ENCODE results near the gene ZNF101. TPM values are rescaled to one million over a fixed set of nuclear protein-coding genes. Genes with fewer than 3 reads are reported as not detected.
A peak's percentile ranks its signal among the peaks of the same experiment; 100 is the strongest.

The ZNF101 gene
- 1 to 10 TPM in 3 of 4 donors, under 1 TPM in 1; 0.39 to 9.7 (median 2.5) TPM for total RNA-seq

GRCh38 chr19:19668230-19669012 is at the start of gene ZNF101:
Gene ZNF101, plus strand, starts transcription at chr19:19668839. Its CDS starts 125 bp downstream, at chr19:19668964.
- H3K27me3 ChIP-seq: no peaks in the 10 kb centered on the region
- H3K9me3 ChIP-seq: no peaks in the 10 kb centered on the region
- H3K4me3 ChIP-seq: peak within 1 kb of the TSS; percentile 77 to 94 (median 79)
- DNase-seq (peak; percentile 86 to 87), ATAC-seq (peak; percentile 66 to 78)
- peak within 1 kb of the TSS; percentile 70 to 86 (median 82) for H3K27ac ChIP-seq
- peak in 1 of 2 donors; percentile 31 for TF ChIP-seq POLR2A (IDR thresholded peaks at IDR 0.05)
- no peak for TF ChIP-seq CTCF (IDR thresholded peaks at IDR 0.05 in 4 of 5, conservative IDR thresholded peaks at IDR 0.05 in 1 of 5)
- H3K4me1 ChIP-seq: peaks cover 8 to 10% of the 10 kb centered on the region in 2 donors
- H3K36me3 ChIP-seq: peaks cover 0 to 3% of the 10 kb centered on the region in 2 donors
- intact Hi-C loops (cut with DNase I; ENCODE audit: low total_unique reads) (loop anchor here (5.0 kb wide), 2 partner anchors 64 to 199 kb away; partner anchors contain the start of genes ZNF14 and ZNF253), in situ Hi-C loops (cut with MboI; ENCODE audit: low sequenced_read_pairs in 4 of 4) (loop anchor here in 1 of 4 donors (25.0 kb wide), 1 partner anchor 281 kb away; no protein-coding TSS in a partner anchor)

GRCh38 chr19:19619181-19619848 is 49.3 kb upstream of the ZNF101 start:
- no peak overlapping the region for H3K4me3 ChIP-seq
- no peak for ATAC-seq
- peaks cover 8 to 19% (median 14%) of the 10 kb centered on the region in 3 donors for H3K27me3 ChIP-seq
- no peaks in the 10 kb centered on the region for H3K9me3 ChIP-seq
- H3K4me1 ChIP-seq: peaks cover 0 to 8% of the 10 kb centered on the region in 2 donors
- H3K36me3 ChIP-seq: no peaks in the 10 kb centered on the region
- intact Hi-C loops (cut with DNase I; ENCODE audit: low total_unique reads): no loop called here
- in situ Hi-C loops (cut with MboI; ENCODE audit: low sequenced_read_pairs in 4 of 4): no loop called here
- H3K27ac ChIP-seq: no peak overlapping the region
- no peak for DNase-seq
- TF ChIP-seq POLR2A (IDR thresholded peaks at IDR 0.05) (no peak), CTCF (IDR thresholded peaks at IDR 0.05 in 4 of 5, conservative IDR thresholded peaks at IDR 0.05 in 1 of 5) (no peak)

- in situ Hi-C loops (cut with MboI; ENCODE audit: low sequenced_read_pairs in 4 of 4): no loop called here
- no peak overlapping the region for H3K4me3 ChIP-seq
- no peak for ATAC-seq
- peaks cover 8 to 19% (median 14%) of the 10 kb centered on the region in 3 donors for H3K27me3 ChIP-seq
- intact Hi-C loops (cut with DNase I; ENCODE audit: low total_unique reads): no loop called here
- no peak overlapping the region for H3K27ac ChIP-seq
- H3K4me1 ChIP-seq: peaks cover 0 to 8% of the 10 kb centered on the region in 2 donors
- H3K36me3 ChIP-seq: no peaks in the 10 kb centered on the region
- H3K9me3 ChIP-seq: no peaks in the 10 kb centered on the region
- TF ChIP-seq POLR2A (IDR thresholded peaks at IDR 0.05) (no peak), CTCF (IDR thresholded peaks at IDR 0.05 in 4 of 5, conservative IDR thresholded peaks at IDR 0.05 in 1 of 5) (no peak)
- DNase-seq: no peak
Observed at GRCh38 chr19:19619849-19620210, 48.8 kb upstream of the ZNF101 start.

- in situ Hi-C loops (cut with MboI; ENCODE audit: low sequenced_read_pairs in 4 of 4): no loop called here
- no peaks in the 10 kb centered on the region for H3K9me3 ChIP-seq
- H3K27ac ChIP-seq: no peak overlapping the region
- H3K4me1 ChIP-seq: no peaks in the 10 kb centered on the region
- no peaks in the 10 kb centered on the region for H3K36me3 ChIP-seq
- no peak overlapping the region for H3K4me3 ChIP-seq
- TF ChIP-seq CTCF (IDR thresholded peaks at IDR 0.05 in 4 of 5, conservative IDR thresholded peaks at IDR 0.05 in 1 of 5): no peak
- TF ChIP-seq POLR2A (IDR thresholded peaks at IDR 0.05): no peak
- intact Hi-C loops (cut with DNase I; ENCODE audit: low total_unique reads): no loop called here
- no peak for DNase-seq
- peaks cover 9 to 30% (median 19%) of the 10 kb centered on the region in 3 donors for H3K27me3 ChIP-seq
- no peak for ATAC-seq
Observed at GRCh38 chr19:19623383-19623782, 45.3 kb upstream of the ZNF101 start.

Measured in gastrocnemius medialis (tissue), 4 donors.